HG03039 (cell line): ENCODE results near the gene PITPNM2.

Experiments
- ATAC-seq: cut with Tn5 transposase; IDR thresholded peaks from one replicate; pipeline ENCODE4 v1.9.1; 2021; ENCODE audit warnings: mild to moderate bottlenecking, moderate library complexity; ENCODE audit not compliant: unreplicated experiment

PITPNM2 gene

DNA sequence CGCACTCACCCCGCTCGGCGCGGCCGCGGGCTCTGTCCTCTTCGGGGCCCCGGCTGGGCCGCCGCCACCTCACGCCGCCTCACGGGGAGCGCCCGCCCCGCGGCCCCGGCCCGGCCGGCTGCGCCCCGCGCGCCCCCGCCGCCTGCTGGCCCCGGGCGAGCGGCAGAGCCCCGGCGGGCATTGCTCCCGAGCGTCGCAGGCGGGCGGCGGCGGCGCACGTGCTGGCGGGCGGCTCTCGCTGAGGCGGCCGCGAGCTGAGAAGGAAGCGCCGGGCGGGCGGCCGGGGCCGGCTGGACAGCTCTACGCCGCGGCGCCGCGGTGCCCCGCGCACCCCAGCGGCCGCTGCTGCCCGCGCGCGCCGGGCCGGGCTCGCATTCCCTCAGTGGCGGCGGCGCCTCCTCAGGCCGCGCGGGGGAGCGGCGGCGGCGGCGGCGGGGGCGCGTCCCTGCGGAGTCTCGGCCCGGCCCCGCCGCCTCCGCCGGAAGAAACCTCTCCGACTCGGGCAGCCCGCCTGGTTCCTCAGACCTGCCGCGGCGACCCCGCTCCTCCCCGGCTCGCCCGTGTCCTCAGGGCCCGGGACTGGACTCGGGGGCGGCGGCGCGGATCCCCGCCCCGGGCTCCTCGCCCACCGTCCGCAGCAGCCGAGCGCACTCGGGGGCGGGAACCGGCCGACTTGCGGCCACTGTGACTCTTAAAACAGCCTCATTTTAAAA is at the start of gene PITPNM2:
TSS of gene PITPNM2 (minus strand) at position 347 of the 713 bp plus-strand sequence. CDS start 116,500 bp downstream, outside the sequence.
- no peak for ATAC-seq

- no peak for ATAC-seq
These were observed 49.5 kb upstream of the PITPNM2 start for GRCh38 chr12:123200414-123200813.

DNA sequence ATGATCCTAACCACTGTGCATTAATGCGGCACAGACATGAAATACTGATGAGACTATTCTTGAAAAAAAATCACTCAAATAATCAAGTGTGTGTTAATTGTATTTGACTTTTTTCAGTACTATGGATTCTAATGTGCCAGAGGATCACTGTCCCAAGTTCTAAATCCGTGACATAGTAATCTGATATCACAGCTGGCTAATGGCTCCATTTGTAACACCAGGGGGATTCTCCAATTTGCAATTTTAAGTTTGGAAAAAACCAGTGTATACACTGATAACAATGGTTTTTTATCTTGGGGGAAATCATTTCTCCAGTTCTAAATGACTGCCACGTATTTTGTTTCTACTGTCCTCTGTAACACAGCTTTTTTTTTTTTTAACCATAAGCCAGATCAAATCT is 49.0 kb upstream of the PITPNM2 start:
- no peak for ATAC-seq

GRCh38 chr12:123187637-123188036 is 36.7 kb upstream of the PITPNM2 start:
- no peak for ATAC-seq

DNA sequence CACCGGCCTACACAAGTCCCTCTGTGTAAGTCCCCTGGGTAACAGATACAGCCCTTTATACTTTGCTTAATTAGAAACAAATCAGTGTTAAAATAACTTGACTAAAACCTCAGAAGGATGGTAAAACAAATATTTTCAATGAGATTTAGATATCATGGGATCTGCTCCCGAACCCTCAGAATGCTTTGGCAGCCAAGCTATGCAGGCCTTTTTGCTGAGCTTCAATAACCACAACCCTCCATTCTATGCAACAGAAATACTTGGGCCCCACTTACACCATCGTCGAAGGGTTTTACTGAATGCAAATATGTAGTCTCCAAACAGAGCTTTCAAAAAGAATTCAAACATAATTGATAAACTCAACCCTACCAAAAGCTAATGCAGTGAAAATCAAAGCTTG is 29.3 kb upstream of the PITPNM2 start:
- no peak for ATAC-seq

- ATAC-seq = no peak
These were observed 21.1 kb upstream of the PITPNM2 start for GRCh38 chr12:123171967-123172366.

DNA sequence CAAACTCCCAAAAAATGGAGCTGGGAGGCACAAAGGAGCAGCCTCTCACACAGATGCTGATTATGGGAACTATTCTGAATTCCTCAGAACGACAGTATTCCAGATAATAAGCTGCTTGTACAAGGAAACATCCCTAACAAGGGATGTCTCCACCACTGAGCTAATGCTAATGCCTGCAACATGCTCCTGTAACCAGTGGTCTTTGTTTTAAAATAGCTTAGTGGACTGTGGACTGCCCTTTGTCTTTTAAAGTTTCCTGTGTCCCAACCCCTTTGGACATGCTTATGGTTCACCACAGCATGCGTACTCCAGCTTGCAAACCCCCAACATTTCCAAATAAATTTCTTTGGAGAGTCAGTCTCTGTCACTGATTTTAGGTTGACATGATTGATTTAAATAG is 16.4 kb upstream of the PITPNM2 start:
- ATAC-seq = no peak

GRCh38 chr12:123165537-123165936 is 14.6 kb upstream of the PITPNM2 start:
- ATAC-seq = no peak

DNA sequence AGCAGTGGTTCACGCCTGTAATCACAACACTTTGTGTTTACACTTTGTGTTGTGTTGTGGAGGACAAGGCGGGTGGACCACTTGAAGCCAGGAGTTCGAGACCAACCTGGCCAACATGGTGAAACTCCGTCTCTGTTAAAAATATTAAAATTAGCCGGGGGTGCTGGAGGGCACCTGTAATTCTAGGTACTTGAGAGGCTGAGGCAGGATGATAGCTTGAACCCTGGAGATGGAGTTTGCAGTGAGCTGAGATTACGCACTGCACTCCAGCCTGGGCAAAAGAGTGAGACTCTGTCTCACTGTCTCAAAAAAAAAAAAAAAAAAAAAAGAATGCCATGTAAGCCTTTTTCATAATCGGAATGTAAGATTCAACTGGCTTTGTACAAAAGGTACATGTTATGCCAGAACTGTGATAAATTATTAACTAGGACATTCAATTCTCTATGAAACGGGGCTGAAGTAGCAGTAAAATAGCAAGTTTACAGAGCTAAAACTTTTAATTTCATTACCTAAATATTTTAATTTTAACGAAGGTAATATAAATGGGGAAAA is 13.9 kb upstream of the PITPNM2 start:
- no peak for ATAC-seq

DNA sequence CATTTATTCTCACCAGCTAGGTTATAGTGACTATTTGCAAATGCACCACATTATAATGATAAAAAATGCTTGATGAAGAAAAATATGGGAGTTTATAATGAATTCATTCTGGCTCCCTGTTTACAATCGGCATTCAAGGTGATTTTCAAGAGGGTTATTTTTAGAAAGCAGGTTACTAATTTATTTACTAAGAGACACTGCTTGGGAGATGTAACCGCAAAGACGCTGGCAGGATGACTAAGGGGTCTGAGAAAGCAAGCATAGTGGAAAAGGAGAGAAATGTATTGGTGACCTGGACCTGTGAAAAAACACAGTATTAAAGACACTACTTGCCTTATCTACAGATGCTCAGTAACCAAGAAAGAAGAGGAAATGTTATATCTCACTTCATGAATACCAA is 13.3 kb upstream of the PITPNM2 start:
- ATAC-seq = no peak

DNA sequence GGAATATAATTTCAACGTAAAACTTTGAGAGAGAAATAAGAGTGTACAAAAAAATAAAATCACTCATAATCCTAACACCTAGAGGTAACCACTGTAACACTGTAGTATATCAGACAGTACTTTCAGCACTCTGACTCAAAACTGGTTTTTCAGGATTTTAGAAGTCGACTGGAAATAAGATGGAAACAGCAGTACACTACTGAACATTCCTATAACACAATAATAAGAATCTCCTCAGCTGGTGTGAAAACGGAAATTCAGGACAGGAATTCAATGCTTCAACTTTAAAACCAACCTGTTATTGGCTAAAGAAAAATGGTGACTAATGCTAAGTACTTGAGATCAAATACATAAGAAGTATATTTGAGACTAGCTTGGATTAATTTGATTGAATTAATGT is 12.3 kb upstream of the PITPNM2 start:
- ATAC-seq = no peak

DNA sequence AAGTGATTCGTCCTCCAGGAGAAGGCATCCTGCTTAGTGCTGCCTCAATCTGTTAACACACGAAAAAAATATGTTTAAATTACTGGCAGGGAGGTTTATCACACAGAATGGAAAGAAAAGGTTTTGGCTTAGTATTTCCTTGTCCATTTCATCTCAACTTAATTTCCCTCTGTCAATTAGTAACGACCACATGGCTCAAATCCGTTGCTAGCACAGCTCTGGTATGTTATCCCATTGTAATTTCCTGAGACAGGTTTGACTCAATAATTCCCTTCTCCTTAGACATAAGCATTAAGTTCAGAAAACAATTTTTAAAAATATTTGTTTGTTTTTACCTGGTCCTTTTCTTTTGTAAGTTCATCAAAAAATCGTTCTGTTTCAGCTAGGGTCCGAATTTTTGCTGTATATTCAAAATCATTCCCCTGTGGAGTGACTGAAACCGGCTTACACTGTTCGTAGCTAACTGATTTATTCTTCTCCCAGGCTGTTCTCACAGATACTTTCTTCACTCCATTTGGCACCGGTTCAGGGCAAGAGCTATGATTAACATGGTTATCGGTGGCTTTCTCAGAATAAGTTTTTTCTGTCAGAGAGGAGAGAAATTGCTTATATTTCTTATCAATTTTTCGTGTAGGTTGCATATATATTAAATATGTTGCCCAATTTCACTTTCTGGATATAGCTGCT is 10.1 kb upstream of the PITPNM2 start:
- ATAC-seq = no peak

DNA sequence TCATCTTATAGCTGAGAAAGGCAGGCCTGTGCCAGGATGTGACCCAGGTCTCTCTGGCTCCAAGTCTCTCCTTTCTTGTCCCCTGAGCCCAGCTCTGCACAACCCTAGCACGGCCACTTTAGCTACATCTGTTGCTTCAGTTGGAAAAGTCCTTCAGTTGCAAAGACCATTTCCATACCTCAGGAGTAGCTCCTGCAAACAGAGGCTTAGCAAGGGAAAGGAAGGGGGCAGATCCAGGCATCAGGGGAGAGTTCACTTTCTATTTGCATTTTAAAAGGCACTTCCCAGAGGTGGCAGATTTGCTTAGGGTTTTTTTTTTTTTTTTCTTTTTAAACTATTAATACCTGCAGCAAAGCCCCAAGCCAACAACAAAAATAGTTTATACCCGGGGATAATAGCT is 3.0 kb upstream of the PITPNM2 start:
- ATAC-seq = no peak

DNA sequence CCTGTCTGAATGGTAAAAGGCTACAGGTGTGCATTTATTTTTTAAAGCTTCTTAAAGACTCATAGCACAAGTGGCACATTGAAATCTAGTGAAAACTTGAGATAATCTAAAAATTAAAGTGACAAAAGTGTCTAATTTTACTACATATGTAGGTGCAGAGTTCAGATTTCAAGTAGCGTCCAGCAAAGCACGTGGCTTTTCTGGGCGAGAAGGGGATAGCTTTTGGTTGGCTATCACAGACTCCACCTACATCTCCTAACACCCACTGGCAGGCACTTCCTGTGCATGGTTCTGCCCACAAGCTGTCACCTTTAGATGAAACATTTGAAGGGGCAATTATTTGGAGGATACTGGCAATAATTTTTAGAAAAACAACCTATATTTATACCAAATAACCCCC is 1.9 kb upstream of the PITPNM2 start:
- no peak for ATAC-seq

- ATAC-seq = no peak
These were observed 866 bp upstream of the PITPNM2 start for GRCh38 chr12:123151457-123152454.

GRCh38 chr12:123150275-123150743 is 581 bp downstream of the PITPNM2 start:
- no peak for ATAC-seq

DNA sequence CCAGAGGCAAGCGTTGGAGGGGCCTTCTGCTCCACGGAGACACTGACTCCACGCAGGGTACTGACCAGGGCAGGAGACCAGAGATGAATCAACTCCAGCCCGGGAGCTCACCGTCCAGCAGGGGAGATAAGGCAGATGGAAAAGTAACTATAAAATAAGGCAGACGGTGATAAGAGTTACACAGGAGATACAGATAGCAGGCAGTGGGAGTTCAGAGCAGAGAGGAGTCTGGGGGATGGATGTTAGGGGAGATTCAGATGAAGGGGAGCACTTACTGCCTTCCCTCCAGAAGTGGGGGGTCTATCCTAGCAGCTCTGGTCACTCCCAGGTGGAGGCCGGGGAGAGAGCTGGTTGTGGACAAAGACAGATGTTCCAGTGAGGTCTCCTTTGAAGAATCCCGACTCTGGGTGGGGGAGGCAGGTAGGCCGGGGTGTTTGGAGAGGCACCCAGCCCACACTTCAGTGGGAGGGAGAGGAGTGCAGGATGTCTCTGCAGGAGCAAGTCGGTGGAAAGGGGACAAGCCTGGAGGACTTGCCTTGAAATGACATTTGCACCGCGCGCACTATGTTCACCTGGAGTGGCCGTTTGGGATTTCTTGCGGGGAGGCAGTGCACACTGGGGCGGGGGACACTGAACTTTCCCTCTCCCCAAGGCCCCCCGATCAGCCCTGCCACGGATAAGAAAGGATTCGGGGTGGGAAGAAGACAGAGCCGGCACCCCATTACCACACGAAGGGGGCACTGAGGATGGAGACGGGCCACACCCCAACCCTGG is 1.2 kb downstream of the PITPNM2 start:
- no peak for ATAC-seq

- no peak for ATAC-seq
These were observed 1.8 kb downstream of the PITPNM2 start for GRCh38 chr12:123149088-123149487.

- no peak for ATAC-seq
These were observed 2.2 kb downstream of the PITPNM2 start for GRCh38 chr12:123148655-123149054.

GRCh38 chr12:123148223-123148622 is 2.7 kb downstream of the PITPNM2 start:
- ATAC-seq = no peak
